ENCODE data around the gene NCDN. TPM values are rescaled to one million over a fixed set of nuclear protein-coding genes. Genes with fewer than 3 reads are reported as not detected.
A peak's percentile ranks its signal among the peaks of the same experiment; 100 is the strongest.

The NCDN gene
- total RNA-seq, 2 experiments from 2014 or later, result 22.2 to 30.1 TPM

DNA sequence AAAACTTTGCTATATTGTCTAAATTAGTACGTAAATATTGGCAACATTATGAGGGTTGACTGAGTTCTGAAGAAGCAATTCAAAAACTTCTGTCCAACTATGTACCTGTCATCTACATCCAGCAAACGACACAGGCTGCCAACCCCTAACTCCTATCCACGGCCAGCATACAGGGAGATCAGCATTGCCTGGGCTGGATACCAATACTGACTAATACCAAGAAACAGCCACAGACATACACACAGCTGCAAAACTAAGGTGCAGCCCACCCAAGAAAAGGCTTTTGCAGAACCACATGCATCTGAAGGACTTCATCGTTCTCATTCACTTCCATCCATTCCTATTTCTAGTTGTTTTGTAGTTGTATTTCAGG is 2.4 kb upstream of the NCDN start:
- no peak for DNase-seq (ENCODE audit: low spot score)
- POLR2A ChIA-PET, result interaction anchor here (0.6 kb wide), 1 partner anchor 1989 kb away, joined by 3 read pairs; no protein-coding TSS in a partner anchor
- CTCF ChIA-PET (ENCODE audit: unreplicated experiment), result interaction anchor here (1.1 to 1.2 kb wide), 2 partner anchors 9 to 160 kb away, joined by 3 read pairs; no protein-coding TSS in a partner anchor
- Histone ChIP-seq H3K9me2 (ENCODE audit: insufficient read depth, low read length) (no peaks in the 10 kb centered on the region), H3K9me3 (ENCODE audit: low read length) (no peaks in the 10 kb centered on the region), H3K79me2 (ENCODE audit: insufficient read depth, low read depth, low read length) (peaks cover 11% of the 10 kb centered on the region; the same call in 1 of the 2 replicates), H4K20me1 (ENCODE audit: insufficient read depth, low read length) (no peaks in the 10 kb centered on the region), H3K27ac (ENCODE audit: low read depth, low read length, poor library complexity, severe bottlenecking) (no peak overlapping the region), H3K36me3 (ENCODE audit: insufficient read depth, low read length) (peaks cover 37% of the 10 kb centered on the region), H2AFZ (ENCODE audit: low read length) (no peak overlapping the region), H3K4me2 (ENCODE audit: low read length) (no peak overlapping the region; the same call in 1 of the 2 replicates), H3K4me1 (ENCODE audit: insufficient read depth, low read length, poor library complexity, severe bottlenecking) (peaks cover 25% of the 10 kb centered on the region), H3K4me3 (ENCODE audit: low read depth, low read length, poor library complexity, severe bottlenecking) (no peak overlapping the region)
- BruUV-seq (replicated peaks), result no TSS peak
- TF ChIP-seq EZH2phosphoT487 (IDR thresholded peaks at IDR 0.05; ENCODE audit: borderline replicate concordance, low read depth, low read length), result no peak
- TF ChIP-seq, protein P1, sequence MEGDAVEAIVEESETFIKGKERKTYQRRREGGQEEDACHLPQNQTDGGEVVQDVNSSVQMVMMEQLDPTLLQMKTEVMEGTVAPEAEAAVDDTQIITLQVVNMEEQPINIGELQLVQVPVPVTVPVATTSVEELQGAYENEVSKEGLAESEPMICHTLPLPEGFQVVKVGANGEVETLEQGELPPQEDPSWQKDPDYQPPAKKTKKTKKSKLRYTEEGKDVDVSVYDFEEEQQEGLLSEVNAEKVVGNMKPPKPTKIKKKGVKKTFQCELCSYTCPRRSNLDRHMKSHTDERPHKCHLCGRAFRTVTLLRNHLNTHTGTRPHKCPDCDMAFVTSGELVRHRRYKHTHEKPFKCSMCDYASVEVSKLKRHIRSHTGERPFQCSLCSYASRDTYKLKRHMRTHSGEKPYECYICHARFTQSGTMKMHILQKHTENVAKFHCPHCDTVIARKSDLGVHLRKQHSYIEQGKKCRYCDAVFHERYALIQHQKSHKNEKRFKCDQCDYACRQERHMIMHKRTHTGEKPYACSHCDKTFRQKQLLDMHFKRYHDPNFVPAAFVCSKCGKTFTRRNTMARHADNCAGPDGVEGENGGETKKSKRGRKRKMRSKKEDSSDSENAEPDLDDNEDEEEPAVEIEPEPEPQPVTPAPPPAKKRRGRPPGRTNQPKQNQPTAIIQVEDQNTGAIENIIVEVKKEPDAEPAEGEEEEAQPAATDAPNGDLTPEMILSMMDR (conservative IDR thresholded peaks at IDR 0.05; ENCODE audit: low read length), result no peak
- intact Hi-C loops (cut with micrococcal nuclease; ENCODE audit: unreplicated experiment), result loop anchor here (5.0 kb wide), 1 partner anchor 48 kb away; no protein-coding TSS in a partner anchor

DNA sequence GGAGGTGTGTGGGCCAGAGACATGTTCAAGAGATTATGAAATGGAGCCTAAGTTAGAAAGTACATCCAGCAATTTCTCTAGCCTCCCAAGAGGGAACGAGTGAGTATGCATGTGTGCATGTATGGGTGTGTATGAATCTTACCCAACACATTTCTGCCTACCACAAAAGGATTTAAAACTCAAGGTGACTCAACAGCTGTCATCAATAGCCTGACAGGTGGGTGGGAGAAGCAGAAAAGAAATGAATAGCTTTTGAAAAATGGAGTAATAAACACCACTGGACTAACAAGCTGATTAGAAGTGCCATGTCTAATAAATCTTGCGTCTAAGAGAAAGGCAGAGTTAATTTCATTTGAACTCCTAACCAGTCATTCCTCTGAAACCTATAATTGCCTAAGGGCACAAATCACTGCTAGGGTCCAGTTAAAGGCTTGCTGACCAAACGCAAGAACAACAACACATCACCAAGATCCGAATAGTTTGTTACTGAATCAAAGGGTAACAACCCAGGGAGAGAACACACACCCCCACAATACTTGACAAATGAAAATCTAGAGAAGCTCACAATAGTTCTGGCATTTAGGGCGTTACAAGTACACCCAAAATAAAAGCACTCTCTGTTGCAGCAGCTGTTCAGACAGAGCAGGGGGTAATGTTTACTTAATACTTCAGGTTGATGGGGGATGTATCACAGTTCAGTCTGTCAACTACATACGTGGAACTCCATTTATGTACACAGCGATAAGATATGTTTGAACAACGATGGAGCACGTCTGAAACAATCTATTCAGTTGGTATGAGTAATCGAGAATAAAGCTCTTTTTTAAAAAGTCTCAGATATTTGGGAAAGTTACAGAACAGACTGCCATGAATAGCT is 1.8 kb upstream of the NCDN start:
- no peak overlapping the region for H3K27ac ChIP-seq (ENCODE audit: low read depth, low read length, poor library complexity, severe bottlenecking)
- no peaks in the 10 kb centered on the region for H3K9me2 ChIP-seq (ENCODE audit: insufficient read depth, low read length)
- DNase-seq (ENCODE audit: low spot score), result no peak
- POLR2A ChIA-PET, result interaction anchor here (0.6 to 0.8 kb wide), 5 partner anchors 13 to 1988 kb away, joined by 3 read pairs; no protein-coding TSS in a partner anchor
- H3K4me2 ChIP-seq (ENCODE audit: low read length), result peak overlapping the region; percentile 97
- BruUV-seq (replicated peaks), result TSS peak; percentile 42
- H3K36me3 ChIP-seq (ENCODE audit: insufficient read depth, low read length), result peaks cover 33% of the 10 kb centered on the region
- H3K79me2 ChIP-seq (ENCODE audit: insufficient read depth, low read depth, low read length), result peaks cover 11% of the 10 kb centered on the region; the same call in 1 of the 2 replicates
- CTCF ChIA-PET (ENCODE audit: unreplicated experiment), result interaction anchor here (0.9 to 1.5 kb wide), 4 partner anchors 9 to 171 kb away, joined by 3 read pairs; no protein-coding TSS in a partner anchor
- intact Hi-C loops (cut with micrococcal nuclease; ENCODE audit: unreplicated experiment), result loop anchor here (5.0 kb wide), 1 partner anchor 49 kb away; no protein-coding TSS in a partner anchor
- H3K9me3 ChIP-seq (ENCODE audit: low read length), result no peaks in the 10 kb centered on the region
- TF ChIP-seq EZH2phosphoT487 (IDR thresholded peaks at IDR 0.05; ENCODE audit: borderline replicate concordance, low read depth, low read length), result no peak
- TF ChIP-seq, protein P1 (conservative IDR thresholded peaks at IDR 0.05; ENCODE audit: low read length), result no peak
- peak overlapping the region; percentile 99 for H3K4me3 ChIP-seq (ENCODE audit: low read depth, low read length, poor library complexity, severe bottlenecking)
- H3K4me1 ChIP-seq (ENCODE audit: insufficient read depth, low read length, poor library complexity, severe bottlenecking), result peaks cover 25% of the 10 kb centered on the region
- H2AFZ ChIP-seq (ENCODE audit: low read length), result no peak overlapping the region
- H4K20me1 ChIP-seq (ENCODE audit: insufficient read depth, low read length), result no peaks in the 10 kb centered on the region

All from OCI-LY7 (cell line).